Activated CD4-positive, alpha-beta memory T cell treated with anti-CD3 and anti-CD28 coated beads, Interleukin-2, amount 10 ng/mL, durations not matched to agents 7 days and 5 days (primary cell): ENCODE data around the gene PRRC2B. TPM values are rescaled to one million over a fixed set of nuclear protein-coding genes. Genes with fewer than 3 reads are reported as not detected.
A peak's percentile ranks its signal among the peaks of the same experiment; 100 is the strongest.

ENCODE experiments used
- CTCF ChIA-PET: fragments of 350-600 bp; sonication (Branson Sonifier 250); formaldehyde crosslinking; loops from one replicate; lab custom pipeline; 2021; ENCODE audit warnings: antibody characterized with exemption, inconsistent platforms; lab: Charles Lee
- POLR2A ChIA-PET: fragments of 350-600 bp; sonication (Branson Sonifier 250); formaldehyde crosslinking; loops from one replicate; lab custom pipeline; 2021; ENCODE audit warnings: antibody characterized with exemption; lab: Charles Lee
- DNase-seq: peaks from one replicate; pipeline ENCODE4 v3.0.0-alpha.2; 2020
- H3K27ac Mint-ChIP-seq: one replicate; pipeline ENCODE4 v1.8.0; 2021; ENCODE audit warnings: mild to moderate bottlenecking, mixed read lengths
- H3K27me3 Mint-ChIP-seq: one replicate; pipeline ENCODE4 v1.8.0; 2021; ENCODE audit warnings: mixed read lengths
- H3K36me3 Mint-ChIP-seq: one replicate; pipeline ENCODE4 v1.8.0; 2021; ENCODE audit warnings: low read depth, mixed read lengths
- H3K4me1 Mint-ChIP-seq: one replicate; pipeline ENCODE4 v1.8.0; 2021; ENCODE audit warnings: mixed read lengths
- H3K4me3 Mint-ChIP-seq: one replicate; pipeline ENCODE4 v1.8.0; 2021; ENCODE audit warnings: mild to moderate bottlenecking, mixed read lengths
- H3K9me3 Mint-ChIP-seq: one replicate; pipeline ENCODE4 v1.8.0; 2021; ENCODE audit warnings: mixed read lengths
- total RNA-seq, 2 experiments: library from RNA; stranded (reverse); gene quantifications; one replicate each; pipeline ENCODE4 v1.2.3, GENCODE V29; 2021

The PRRC2B gene
- total RNA-seq, 2 experiments from 2014 or later = 178 to 190 TPM

DNA sequence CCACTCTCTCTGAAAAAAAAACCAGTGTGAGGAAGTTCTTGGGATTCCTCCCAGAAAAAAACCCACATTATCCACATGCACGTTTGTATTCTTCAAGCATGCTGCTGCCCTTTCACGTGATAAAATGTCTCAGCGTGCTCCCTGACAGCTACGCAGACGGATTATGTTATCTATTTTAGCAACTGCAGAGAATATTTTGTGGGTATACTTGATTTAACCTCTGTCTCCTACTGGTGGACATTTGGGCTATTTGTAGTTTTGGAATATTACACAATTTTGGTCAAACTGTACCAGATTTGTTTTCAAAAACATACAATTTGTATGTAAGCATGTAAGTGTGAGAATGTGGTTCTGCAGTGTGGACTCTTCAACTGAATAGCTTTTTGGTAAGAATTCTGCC is 10.7 kb downstream of the PRRC2B start:
- no peak overlapping the region for H3K4me3 Mint-ChIP-seq
- ChIA-PET POLR2A (interaction anchor here (0.7 to 3.9 kb wide), 4 partner anchors 8 to 95 kb away, joined by 3 to 25 read pairs (median 4); no protein-coding TSS in a partner anchor), CTCF (interaction anchor here (1.1 to 4.1 kb wide), 2 partner anchors 14 to 32 kb away, joined by 3 to 18 read pairs; no protein-coding TSS in a partner anchor)
- H3K36me3 Mint-ChIP-seq = peaks cover 24% of the 10 kb centered on the region
- DNase-seq = no peak
- H3K27me3 Mint-ChIP-seq = no peaks in the 10 kb centered on the region
- no peaks in the 10 kb centered on the region for H3K9me3 Mint-ChIP-seq
- H3K4me1 Mint-ChIP-seq = peaks cover 88% of the 10 kb centered on the region
- H3K27ac Mint-ChIP-seq = peak overlapping the region; percentile 53

DNA sequence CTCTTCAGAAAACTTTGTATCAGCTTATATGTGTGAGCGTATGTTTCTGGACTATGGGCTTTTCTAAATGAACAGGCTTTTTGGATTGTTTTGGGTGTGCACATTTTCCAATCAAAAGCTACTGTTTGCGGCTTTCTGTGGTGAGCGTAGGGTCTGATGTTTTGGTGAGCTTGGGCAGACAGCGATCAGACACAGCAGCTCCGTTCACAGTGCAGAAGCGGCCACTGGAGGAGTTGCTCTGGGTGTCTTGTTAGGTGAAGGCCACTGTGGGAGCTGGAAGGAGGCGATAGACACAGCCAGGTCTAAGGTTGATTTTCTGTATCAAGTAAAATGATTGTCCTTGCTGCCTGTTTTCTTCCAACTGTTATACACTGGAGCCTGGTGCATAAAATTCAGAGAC is 11.1 kb downstream of the PRRC2B start:
- no peak for DNase-seq
- ChIA-PET CTCF (interaction anchor here (0.5 to 4.1 kb wide), 4 partner anchors 13 to 1782 kb away, joined by 3 to 18 read pairs (median 3); no protein-coding TSS in a partner anchor), POLR2A (interaction anchor here (0.7 to 3.9 kb wide), 5 partner anchors 8 to 280 kb away, joined by 3 to 25 read pairs (median 4); partner anchors contain the start of gene NUP214)
- Mint-ChIP-seq H3K27ac (peak overlapping the region; percentile 53), H3K27me3 (no peaks in the 10 kb centered on the region), H3K9me3 (no peaks in the 10 kb centered on the region), H3K4me1 (peaks cover 88% of the 10 kb centered on the region), H3K36me3 (peaks cover 23% of the 10 kb centered on the region), H3K4me3 (no peak overlapping the region)

DNA sequence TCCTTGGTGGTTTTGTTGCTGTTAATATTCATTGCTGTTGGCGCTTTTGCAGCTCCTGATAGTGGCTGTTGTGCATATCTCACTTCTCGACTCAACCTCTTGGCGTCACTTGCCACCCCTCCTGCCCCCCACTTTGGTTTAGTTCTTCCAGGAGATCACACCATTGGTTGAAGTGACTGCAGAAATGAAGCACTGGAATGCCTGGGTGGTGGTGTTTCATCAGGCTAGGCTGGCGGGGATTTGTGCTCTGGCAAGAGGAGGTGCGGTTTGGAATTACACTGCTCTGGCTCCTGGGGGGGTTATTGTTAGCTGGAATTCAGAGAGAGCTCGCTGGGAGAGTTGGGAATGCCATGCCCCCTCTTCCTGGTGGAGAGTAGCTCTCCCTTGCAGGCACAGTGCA is 11.5 kb downstream of the PRRC2B start:
- Mint-ChIP-seq H3K27me3 (no peaks in the 10 kb centered on the region), H3K9me3 (no peaks in the 10 kb centered on the region), H3K27ac (peak overlapping the region; percentile 48), H3K36me3 (peaks cover 23% of the 10 kb centered on the region), H3K4me1 (peaks cover 88% of the 10 kb centered on the region), H3K4me3 (no peak overlapping the region)
- ChIA-PET POLR2A (interaction anchor here (1.2 to 3.9 kb wide), 5 partner anchors 8 to 280 kb away, joined by 3 to 30 read pairs (median 5); partner anchors contain the start of gene NUP214), CTCF (interaction anchor here (0.5 to 4.1 kb wide), 5 partner anchors 12 to 1782 kb away, joined by 3 to 18 read pairs (median 3); no protein-coding TSS in a partner anchor)
- DNase-seq = no peak

DNA sequence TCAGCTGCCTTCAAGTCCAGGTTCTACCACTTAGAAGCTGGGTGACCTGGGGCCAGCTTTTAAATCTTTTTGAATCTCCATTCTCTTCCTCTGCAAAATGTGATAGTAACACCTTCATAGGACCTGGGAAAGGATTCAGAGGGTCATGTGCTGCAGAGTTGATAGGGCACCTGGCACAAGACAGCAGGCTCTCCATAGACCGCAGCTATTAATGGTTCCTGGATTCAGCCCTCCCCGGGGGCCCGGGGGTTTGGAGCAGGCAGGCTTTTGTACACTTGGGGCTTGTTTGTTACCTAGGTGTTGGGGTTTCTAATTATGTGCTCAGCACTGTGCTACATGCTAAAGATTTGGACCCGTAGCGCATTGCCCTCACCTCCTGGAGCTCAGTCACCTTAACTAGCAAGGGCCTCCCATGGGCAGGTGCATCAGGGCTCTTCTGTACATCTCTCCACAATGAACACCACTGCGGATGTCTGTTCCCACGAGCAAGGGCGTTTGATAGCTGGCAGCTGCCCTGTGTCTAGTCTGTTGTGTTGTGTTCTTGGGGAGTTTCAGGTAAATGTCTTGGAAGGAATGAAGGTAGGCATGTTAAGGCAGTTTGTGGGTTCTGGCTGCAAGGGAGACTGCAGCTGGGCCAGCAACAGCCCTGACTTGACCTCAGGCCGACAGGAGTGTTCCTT is 12.1 kb downstream of the PRRC2B start:
- Mint-ChIP-seq H3K4me1 (peaks cover 86% of the 10 kb centered on the region), H3K4me3 (peak overlapping the region; percentile 55), H3K27me3 (no peaks in the 10 kb centered on the region), H3K27ac (peak overlapping the region; percentile 65), H3K9me3 (no peaks in the 10 kb centered on the region), H3K36me3 (peaks cover 23% of the 10 kb centered on the region)
- ChIA-PET CTCF (interaction anchor here (1.0 to 4.1 kb wide), 5 partner anchors 12 to 69 kb away, joined by 3 to 20 read pairs (median 3); no protein-coding TSS in a partner anchor), POLR2A (interaction anchor here (1.2 to 3.9 kb wide), 6 partner anchors 8 to 281 kb away, joined by 3 to 30 read pairs (median 6); partner anchors contain the start of gene NUP214)
- no peak for DNase-seq

DNA sequence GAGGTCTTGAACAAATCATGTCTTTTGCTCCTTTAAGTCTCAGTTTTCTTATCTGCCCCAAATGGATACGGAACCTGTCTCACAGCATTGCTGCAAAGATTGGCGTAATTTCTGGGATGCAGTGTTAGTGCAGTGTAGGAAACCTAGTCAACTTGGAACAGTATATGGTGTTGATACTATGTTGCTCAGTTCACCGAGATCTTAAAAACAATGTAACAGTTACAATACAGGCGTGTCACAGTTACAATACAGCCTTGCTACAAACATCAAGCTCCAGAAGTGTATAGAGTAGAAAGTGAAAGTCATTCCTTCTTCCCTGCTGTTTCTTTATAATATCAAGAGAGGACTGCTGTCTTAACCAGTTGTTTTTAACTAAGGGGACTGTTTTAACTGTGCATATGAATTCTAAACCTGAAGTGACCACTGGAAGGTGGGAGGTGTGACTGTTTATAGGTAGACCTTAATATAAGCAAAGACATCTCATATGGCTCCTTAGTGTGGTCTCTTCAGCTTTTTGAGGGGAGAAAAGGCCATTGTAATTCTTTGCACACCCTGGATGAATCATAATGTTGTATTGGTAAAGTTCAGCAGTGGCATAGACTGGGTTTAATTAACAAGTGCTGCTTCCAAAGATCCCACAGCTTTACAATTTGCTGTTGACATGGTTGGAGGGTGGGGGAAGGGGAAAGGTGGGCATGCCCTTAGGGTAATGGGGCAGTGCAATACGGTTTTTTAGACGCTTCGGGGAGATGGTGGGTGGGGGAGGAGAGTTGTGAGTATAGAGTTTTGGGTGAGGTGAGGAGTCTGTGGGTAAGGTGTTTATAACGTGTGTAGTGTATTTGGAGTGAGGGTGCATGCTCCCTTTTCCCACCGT is 12.9 kb downstream of the PRRC2B start:
- Mint-ChIP-seq H3K36me3 (peaks cover 23% of the 10 kb centered on the region), H3K4me3 (peak overlapping the region; percentile 55), H3K27me3 (no peaks in the 10 kb centered on the region), H3K27ac (peak overlapping the region; percentile 65), H3K4me1 (peaks cover 86% of the 10 kb centered on the region), H3K9me3 (no peaks in the 10 kb centered on the region)
- ChIA-PET CTCF (interaction anchor here (0.6 to 4.1 kb wide), 6 partner anchors 9 to 97 kb away, joined by 3 to 20 read pairs (median 11); no protein-coding TSS in a partner anchor), POLR2A (interaction anchor here (0.8 to 3.9 kb wide), 8 partner anchors 9 to 96 kb away, joined by 3 to 30 read pairs (median 4); partner anchors contain the start of gene POMT1)
- no peak for DNase-seq

DNA sequence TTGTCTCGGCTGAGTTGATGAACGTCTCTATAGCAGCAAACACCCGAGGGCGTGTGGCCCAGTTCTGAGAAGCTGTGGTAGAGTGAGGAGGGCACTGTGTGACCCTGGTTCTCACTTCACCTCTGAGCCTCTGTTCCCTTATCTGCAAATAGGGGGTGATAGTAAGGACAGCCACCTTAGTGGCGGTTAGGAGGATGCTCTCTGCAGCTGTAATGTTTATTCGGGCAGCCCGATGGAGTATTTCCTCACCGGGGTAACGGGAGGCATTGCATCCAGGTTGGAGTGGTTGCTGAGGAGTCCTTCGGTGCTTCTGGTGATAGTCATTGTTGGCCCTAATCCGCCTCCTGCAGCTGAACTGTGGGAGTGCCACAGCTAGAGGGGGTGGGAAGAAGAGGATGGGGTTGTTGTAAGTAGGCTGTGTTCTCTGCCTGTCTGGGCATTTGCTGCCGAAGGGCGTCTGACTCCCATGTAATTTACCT is 13.9 kb downstream of the PRRC2B start:
- ChIA-PET CTCF (interaction anchor here (0.6 to 4.1 kb wide), 7 partner anchors 10 to 96 kb away, joined by 3 to 20 read pairs (median 4); no protein-coding TSS in a partner anchor), POLR2A (interaction anchor here (0.8 to 3.9 kb wide), 7 partner anchors 9 to 95 kb away, joined by 3 to 30 read pairs (median 4); partner anchors contain the start of gene POMT1)
- no peaks in the 10 kb centered on the region for H3K9me3 Mint-ChIP-seq
- peak; percentile 51 for DNase-seq
- peak overlapping the region; percentile 65 for H3K27ac Mint-ChIP-seq
- H3K27me3 Mint-ChIP-seq = no peaks in the 10 kb centered on the region
- H3K4me1 Mint-ChIP-seq = peaks cover 83% of the 10 kb centered on the region
- H3K36me3 Mint-ChIP-seq = peaks cover 22% of the 10 kb centered on the region
- H3K4me3 Mint-ChIP-seq = peak overlapping the region; percentile 55

DNA sequence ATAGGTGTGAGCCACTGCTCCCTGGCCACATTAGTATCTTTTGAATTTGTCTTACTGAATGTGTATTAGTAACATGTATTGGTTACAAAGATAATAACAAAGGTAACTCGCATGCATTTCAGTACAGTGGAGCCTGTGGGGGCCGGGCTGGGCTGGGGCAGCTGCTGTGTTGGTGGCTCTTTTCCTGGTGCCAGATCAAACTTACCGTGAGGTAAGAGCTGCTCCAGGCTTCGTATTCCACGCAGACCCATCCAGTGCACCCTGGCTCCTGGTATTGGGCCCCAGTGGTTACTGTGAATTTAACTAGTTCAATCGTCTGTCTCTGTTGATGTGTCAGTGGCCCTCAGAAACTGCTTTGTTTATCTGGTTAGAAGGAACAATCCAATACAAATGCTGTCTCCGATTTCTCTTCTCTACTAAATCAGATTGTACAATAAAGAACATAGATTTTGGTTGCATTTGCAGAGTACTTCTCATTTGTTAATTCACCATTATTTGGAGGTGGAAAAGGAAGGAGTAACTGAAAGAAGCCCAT is 15.6 kb downstream of the PRRC2B start:
- POLR2A ChIA-PET = interaction anchor here (1.6 kb wide), 1 partner anchor 13 kb away, joined by 5 read pairs; no protein-coding TSS in a partner anchor
- DNase-seq = no peak
- peaks cover 77% of the 10 kb centered on the region for H3K4me1 Mint-ChIP-seq
- H3K27ac Mint-ChIP-seq = peak overlapping the region; percentile 53
- H3K27me3 Mint-ChIP-seq = no peaks in the 10 kb centered on the region
- CTCF ChIA-PET = interaction anchor here (3.8 kb wide), 1 partner anchor 59 kb away, joined by 20 read pairs; no protein-coding TSS in a partner anchor
- H3K9me3 Mint-ChIP-seq = no peaks in the 10 kb centered on the region
- H3K36me3 Mint-ChIP-seq = peaks cover 26% of the 10 kb centered on the region
- no peak overlapping the region for H3K4me3 Mint-ChIP-seq

DNA sequence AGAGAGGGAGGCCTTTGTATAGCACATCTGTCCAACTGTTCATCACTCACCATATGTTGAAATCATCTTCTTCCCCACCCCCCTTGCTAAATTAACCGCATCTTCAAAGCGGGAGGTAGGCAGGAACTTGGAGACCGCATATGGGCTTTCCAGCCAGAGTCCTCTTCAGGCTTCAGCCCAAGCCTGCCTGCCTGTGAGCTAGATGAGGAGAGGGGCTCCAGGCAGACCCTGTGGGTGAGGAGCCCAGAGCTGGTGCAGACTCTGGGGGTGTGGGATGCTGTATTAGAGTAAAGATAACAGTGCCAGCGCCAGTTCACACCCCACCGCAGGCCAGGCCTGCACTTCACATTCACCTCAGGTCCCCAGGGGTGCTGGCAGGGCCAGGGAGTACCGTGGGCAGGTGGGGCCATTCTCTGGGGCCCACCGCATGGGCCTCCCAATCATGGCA is 16.2 kb downstream of the PRRC2B start:
- Mint-ChIP-seq H3K9me3 (no peaks in the 10 kb centered on the region), H3K36me3 (peaks cover 28% of the 10 kb centered on the region), H3K4me1 (peaks cover 73% of the 10 kb centered on the region), H3K27ac (peak overlapping the region; percentile 53), H3K27me3 (no peaks in the 10 kb centered on the region), H3K4me3 (peak overlapping the region; percentile 21)
- DNase-seq = peak; percentile 55
- ChIA-PET CTCF (interaction anchor here (0.9 to 1.4 kb wide), 2 partner anchors 9 to 37 kb away, joined by 3 to 5 read pairs; no protein-coding TSS in a partner anchor), POLR2A (interaction anchor here (1.6 kb wide), 1 partner anchor 14 kb away, joined by 5 read pairs; no protein-coding TSS in a partner anchor)

DNA sequence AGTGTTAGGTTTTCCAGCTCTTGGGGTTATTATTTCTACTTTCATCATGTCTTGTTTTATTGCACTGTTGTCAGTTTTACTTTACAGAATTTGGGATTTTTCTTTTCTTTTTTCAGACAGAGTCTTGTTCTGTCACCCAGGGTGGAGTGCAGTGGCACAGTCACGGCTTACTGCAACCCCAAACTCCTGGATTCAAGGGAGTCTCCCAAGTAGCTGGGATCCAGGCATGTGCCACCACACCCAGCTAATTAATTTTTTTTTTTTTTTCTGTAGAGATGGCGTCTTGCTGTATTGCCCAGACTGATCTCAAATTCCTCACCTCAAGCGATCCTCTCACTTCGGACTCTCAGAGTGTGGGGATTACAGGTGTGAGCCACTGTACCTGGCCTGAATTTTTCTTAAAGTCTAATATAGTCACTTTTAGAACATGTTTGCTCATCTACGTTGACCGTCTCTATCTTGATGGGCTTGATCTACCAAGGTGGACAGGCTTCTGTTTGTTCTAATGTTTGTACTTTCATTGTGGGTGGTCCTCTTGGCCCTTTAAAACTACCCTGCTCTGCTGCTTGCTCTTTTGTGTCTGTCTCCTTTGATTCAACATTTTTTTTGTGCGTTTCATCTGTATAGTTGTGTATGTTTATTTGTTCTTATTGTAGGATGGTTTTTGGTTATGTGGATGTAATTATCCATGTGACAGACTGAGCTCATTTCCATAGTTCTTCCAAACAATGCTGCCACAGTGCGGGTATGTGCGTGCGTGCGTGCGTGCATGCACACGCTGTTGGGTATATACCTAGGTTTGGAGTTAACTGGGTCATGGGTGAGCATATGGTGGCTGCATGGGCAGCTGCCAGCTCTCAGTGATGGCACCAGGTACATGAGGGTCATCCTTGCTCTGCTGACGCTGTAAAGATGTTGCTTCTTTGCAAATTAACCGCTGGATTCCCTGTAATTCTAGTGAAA is 18.1 kb downstream of the PRRC2B start:
- Mint-ChIP-seq H3K36me3 (peaks cover 31% of the 10 kb centered on the region), H3K4me3 (no peak overlapping the region), H3K27ac (no peak overlapping the region), H3K4me1 (peaks cover 69% of the 10 kb centered on the region), H3K9me3 (no peaks in the 10 kb centered on the region), H3K27me3 (no peaks in the 10 kb centered on the region)
- CTCF ChIA-PET = interaction anchor here (1.7 kb wide), 1 partner anchor 12 kb away, joined by 4 read pairs; no protein-coding TSS in a partner anchor
- DNase-seq = no peak
- POLR2A ChIA-PET = interaction anchor here (0.6 to 1.5 kb wide), 5 partner anchors 8 to 62 kb away, joined by 3 to 5 read pairs (median 3); no protein-coding TSS in a partner anchor

DNA sequence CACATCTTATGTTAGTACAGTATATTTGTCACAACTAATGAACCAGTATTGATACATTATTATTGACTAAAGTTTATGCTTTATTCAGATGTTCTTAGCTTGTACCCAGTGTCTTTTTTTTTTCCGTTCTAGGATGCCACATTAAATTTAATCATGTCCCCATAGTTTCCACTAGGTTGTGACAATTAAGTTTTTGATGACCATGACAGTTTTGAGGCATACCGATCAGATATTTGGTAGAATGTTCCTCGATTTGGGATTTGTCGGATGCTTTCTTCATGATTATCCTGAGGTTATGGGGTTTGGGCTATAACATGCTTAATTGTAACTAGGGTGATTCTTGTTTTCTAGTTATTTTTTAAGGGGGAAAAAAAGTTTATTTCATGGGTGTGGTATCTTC is 22.6 kb downstream of the PRRC2B start:
- CTCF ChIA-PET = interaction anchor here (0.9 to 1.2 kb wide), 2 partner anchors 20 to 67 kb away, joined by 3 read pairs; no protein-coding TSS in a partner anchor
- no peak overlapping the region for H3K27ac Mint-ChIP-seq
- H3K36me3 Mint-ChIP-seq = peaks cover 47% of the 10 kb centered on the region
- no peaks in the 10 kb centered on the region for H3K9me3 Mint-ChIP-seq
- POLR2A ChIA-PET = interaction anchor here (0.8 to 1.3 kb wide), 2 partner anchors 9 to 20 kb away, joined by 3 to 5 read pairs; no protein-coding TSS in a partner anchor
- no peaks in the 10 kb centered on the region for H3K27me3 Mint-ChIP-seq
- DNase-seq = no peak
- peaks cover 72% of the 10 kb centered on the region for H3K4me1 Mint-ChIP-seq
- no peak overlapping the region for H3K4me3 Mint-ChIP-seq
